Left cardiac atrium (tissue), 4 donors: ENCODE measurements around the gene SNAI3. TPM values are rescaled to one million over a fixed set of nuclear protein-coding genes. Genes with fewer than 3 reads are reported as not detected.

ENCODE experiments used
- ATAC-seq, 2 donors: fragments of 200-7000 bp; cut with Tn5 transposase; one replicate each; pipeline ENCODE4 v1.9.1; 2020; ENCODE audit warnings: mild to moderate bottlenecking in 2 of 2, moderate library complexity in 2 of 2
- DNase-seq: peaks from one replicate; pipeline ENCODE4 v3.0.0-alpha.2; 2020
- intact Hi-C, 2 donors: fragments of 100-400 bp; cut with DNase I; formaldehyde crosslinking; loops; one replicate each; pipeline versions ENCODE4 v1.14.1 to v1.15.1; 2022 to 2023
- total RNA-seq, 2 donors: library from RNA; stranded (reverse); fragmentation: NEBNext Ultra II Directional; extraction: Animal tissue kit (Norgen Biotek cat#: 25700); gene quantifications; one replicate each; pipeline ENCODE4 v1.2.1, GENCODE V29; 2021
- donor health status: DM: no; HTN: yes; CAD: no.
- donor health status: DM: no; HTN: yes; CAD: no; lungs with severe emphysema.
- donor health status: DM: yes; HTN: yes; CAD: no.
- donor health status: Dilated cardiomyopathy.

Gene SNAI3
- total RNA-seq, 2 donors from 2014 or later, result 0.55 to 2.7 TPM

DNA sequence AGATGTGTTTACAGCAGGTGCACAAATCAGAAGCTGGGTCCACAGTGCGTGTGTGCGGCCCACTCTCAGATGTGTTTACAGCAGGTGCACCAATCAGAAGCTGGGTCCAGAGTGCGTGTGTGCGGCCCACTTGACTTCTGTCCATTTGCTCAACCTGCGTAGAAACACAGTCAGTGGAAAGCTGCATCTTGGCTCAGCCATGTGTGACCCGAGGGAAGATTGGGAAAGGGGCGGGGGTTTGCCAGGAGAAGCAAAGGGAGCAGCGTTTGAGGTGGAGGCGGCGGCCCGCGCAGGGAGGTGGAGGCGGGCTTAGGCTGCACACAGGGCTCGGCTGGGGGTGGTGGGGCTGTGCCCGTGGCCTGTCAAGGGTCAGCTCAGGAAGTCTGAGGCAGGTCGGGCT is 24.2 kb upstream of the SNAI3 start:
- intact Hi-C loops, result no loop called here
- no peak for ATAC-seq
- no peak for DNase-seq

DNA sequence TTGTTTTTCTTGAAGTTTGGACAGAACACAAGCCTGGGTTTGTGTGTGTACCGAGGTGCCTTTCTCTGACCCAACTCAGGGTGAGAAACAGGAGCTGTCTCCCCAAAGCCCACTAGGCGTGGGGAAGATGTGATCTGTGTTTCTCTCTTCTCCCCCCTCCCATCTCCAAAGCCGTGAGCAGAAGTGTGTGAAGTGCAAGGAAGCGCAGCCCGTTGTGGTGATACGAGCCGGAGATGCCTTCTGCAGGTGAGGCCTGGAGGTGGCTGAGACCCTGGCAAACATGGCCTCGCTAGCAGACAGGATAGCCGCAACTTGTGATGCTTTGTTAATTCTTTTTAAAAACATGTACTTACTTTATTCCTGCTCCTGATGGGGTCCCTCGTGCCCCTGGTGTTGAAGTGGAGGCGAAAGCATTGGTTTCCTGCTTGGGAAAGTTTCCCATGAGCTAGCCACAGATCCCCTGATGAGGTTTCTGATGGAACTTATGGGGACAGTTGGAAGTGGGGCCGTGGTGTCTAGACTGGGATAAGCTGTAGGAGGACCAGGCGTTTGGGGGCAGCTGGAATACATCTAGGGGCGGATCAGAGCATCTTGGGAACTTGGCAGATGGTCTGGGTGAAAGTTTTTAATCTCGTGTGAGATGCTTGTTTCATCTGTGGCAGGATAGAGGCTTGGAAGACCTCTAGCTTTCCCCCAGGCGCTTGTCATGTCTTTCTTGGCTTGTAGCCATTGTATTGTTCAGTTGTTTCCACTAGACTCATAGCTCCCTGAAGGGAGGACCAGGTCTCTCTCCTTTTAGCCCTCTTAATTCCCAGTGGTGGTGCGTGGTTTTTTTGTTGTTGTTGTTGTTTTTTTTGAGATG is 20.9 kb upstream of the SNAI3 start:
- intact Hi-C loops, result no loop called here
- ATAC-seq (no peak), DNase-seq (no peak)

DNA sequence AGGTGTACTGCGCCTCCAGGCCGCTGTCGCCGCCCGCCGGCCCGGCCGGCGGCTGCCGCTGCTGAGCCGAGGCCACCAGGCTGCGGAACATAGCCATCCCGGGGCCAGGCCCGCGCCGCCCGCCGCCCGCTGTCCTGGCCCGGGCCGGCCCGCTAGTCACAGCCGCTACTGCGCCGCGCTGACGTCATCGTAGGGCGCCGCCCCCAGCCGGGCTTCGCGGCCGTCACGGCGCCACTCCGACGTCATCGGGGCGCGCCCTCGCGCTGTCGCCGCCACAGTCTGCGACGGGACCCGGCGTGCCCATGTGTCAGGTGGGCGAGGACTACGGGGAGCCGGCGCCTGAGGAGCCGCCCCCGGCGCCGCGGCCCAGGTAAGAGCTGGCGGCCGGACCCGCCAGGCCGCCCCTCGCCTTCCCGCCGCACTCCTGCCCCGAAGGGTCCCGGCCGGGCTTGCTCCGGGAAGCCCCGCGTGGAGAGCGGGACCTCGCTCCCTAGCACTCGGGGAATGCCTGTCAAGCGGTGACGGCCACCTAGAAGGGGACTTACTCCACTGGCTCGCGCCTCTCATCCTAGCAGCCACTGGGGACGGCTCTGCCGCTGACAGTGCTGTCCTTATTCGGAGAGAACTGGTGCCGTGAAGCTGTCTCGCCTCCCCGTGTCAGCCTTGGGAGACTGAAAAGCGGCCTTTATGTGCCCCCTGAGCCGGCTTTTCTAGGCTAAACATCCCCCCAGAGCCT is 20.1 kb upstream of the SNAI3 start, which contains the start of the genes CTU2 and RNF166:
CTU2 (plus strand) TSS at position 275 of the 736 bp plus-strand sequence; CDS start at position 303, 28 bp downstream.
RNF166 (minus strand) TSS at position 180 of the 736 bp plus-strand sequence; CDS start at position 97, 83 bp downstream.
- ATAC-seq, result peak; percentile 82 to 90
- DNase-seq, result peak; percentile 95
- intact Hi-C loops, result no loop called here

DNA sequence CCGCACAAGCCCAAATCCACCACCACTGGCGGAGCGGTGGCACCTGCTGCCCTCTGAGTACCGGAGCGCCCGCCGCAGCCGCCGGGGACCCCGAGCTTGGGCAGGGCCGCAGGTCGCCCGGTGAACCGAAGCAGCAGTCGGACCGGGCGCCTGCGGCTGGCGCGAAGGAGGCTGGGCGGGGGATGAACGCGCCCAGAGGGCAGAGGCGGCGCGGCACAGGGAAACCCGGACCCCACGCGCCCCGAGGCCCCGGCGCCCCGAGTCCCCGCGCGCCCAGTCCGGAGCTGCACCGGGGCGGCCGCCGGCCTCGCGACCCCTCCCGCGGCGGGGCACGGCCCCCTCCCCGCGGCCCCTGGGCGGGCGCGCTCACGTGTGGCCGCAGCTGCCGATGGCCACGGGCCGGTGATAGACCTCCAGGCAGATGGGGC is 19.5 kb upstream of the SNAI3 start:
- intact Hi-C loops, result no loop called here
- peak; percentile 4 to 20 for ATAC-seq
- no peak for DNase-seq

DNA sequence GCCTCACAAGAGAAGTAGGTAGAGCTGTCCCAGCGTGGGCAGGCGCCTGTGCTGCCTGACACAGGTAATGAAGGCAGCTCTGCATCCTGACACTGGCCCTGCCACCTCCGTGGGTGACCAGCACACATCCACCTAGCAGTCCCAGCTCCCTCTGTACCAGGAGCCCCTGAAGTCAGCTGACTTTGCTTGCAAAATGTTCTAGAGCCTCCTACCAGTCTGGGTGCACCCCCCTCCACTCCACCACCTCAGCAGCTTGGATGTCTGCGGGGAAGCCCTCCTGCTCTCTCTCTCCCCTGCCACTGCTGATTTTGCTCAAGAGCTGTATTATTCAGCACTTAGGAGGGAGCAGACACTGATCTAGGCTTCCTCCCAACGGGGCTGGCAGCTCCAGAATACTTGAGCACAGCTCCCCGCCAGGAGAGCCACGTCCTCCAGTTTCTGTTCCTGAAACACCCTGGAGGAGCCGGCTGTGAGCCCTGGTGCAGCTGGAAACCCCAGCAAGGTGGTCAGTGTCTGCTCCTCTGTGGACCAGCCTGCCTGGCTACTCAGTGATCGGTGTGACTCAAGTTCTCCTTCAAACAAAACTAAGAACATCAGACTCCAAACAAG is 18.9 kb upstream of the SNAI3 start:
- DNase-seq (no peak), ATAC-seq (no peak)
- intact Hi-C loops, result no loop called here

DNA sequence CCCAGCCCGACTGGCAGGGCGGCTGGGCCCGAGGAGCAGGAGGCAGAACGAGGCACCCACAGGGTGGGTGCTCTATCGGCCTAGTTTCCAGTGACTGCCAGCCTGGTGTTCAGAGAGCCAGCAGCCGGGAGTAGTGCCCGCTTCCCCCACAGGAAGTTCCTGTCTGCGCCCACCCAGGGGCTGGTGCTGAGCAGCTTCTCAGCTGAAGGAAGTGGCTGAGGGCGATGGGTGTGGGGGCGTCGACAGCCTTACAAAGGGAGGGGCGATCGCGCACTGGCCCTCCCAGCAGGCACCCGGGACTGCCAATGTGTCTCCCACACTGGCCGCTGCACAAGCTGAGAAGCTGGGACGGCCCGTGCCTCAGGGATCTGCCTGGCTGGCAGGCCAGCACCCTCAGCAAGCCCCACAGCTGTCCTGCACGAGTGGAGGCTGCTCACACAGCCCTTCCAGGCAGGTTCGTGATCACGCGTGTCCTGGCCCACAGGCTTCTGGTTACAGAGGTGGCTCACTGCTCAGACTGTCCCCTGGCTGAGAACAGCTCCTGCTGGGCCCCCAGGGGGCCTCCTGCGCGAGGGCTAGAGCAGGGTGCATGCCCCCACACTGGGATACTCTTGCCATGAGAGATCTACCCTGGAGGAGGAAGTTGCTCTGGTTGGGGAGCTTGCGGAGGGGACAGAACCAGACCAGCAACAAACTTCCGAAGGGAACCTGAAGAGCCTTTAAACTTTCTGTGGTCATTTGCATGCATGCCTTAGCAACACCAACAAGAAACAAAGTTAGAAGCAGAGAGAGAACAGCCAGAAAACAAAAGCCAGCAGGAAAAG is 17.4 kb upstream of the SNAI3 start:
- ATAC-seq (peak in 1 of 2 donors; percentile 1), DNase-seq (no peak)
- intact Hi-C loops, result no loop called here

DNA sequence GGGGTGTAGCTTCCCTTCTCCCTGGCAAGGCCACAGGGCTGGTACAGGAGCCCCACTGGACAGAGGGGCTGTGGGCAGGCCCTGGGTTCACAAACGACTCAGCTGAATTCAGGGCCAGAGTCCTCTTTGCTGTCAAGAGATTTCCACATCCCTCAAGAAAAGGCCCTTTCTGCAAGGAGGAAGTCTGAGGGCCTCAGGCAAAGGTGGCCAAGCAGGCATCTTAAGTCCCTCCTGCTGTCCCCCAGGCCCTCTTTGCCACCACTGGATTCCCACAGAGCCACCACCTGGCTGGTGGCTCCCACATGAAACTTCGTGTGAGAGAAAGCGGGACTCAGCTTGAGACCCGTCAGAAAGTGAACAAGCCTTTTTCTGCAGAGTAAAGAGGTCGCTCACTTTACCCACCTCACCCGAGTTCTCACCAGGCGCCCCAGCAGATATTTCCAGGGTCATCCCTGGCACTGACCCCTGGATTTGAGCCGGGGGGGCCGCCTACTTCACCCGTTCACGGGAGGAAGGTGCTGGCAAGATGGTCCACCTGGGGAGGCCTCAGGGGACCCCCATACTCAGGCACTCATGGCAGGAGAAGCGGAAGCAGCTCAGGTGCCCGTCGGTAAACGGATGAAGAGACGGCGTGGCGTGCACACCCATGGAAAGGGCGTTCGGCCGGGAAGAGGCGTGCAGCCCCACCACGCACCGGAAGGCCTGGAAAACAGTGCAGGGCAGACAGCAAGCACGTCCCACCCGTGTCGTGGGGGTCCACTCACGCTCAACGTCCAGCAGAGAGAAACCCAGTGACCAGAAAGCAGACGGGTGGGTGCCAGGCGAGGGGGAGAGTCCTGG is 16.3 kb upstream of the SNAI3 start:
- intact Hi-C loops, result no loop called here
- DNase-seq (no peak), ATAC-seq (no peak)

DNA sequence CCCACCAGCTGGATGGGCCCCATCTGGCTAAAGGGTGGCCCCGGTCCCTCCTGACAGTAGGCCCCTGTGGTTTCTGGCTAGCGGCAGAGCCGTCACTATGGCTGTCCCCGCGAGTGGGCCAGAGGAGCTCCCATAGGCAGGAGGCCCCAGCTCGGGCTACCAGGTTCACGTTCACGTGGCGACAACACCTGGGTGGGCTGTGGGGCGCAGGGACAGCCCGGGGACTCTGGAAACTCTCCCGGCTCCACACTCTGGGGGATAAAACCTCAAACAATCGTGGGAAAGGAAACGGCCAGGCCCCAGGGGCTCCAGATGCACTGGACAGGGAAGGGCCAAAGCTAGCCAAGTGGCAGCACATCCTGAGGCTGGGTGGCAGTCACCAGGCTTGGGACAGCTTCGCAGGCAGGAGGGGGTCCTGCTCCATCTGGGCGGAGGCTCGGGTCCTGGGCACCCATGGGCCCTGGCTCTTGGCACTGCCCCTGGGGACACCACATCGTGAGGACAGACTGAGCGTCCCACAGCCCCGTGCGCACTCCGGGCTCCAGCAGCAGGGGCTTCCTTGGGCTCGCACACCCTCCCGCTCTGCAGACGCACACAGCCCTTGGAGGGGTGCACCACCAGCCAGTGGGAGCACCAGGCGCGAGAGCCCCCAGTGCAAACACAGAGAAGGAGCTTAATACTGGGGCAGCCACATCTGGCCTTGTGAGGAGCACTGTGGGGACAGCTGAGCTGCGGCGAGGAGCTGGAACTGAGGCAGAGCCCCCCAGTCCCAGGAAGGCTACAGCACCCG is 15.5 kb upstream of the SNAI3 start:
- DNase-seq, result no peak

DNA sequence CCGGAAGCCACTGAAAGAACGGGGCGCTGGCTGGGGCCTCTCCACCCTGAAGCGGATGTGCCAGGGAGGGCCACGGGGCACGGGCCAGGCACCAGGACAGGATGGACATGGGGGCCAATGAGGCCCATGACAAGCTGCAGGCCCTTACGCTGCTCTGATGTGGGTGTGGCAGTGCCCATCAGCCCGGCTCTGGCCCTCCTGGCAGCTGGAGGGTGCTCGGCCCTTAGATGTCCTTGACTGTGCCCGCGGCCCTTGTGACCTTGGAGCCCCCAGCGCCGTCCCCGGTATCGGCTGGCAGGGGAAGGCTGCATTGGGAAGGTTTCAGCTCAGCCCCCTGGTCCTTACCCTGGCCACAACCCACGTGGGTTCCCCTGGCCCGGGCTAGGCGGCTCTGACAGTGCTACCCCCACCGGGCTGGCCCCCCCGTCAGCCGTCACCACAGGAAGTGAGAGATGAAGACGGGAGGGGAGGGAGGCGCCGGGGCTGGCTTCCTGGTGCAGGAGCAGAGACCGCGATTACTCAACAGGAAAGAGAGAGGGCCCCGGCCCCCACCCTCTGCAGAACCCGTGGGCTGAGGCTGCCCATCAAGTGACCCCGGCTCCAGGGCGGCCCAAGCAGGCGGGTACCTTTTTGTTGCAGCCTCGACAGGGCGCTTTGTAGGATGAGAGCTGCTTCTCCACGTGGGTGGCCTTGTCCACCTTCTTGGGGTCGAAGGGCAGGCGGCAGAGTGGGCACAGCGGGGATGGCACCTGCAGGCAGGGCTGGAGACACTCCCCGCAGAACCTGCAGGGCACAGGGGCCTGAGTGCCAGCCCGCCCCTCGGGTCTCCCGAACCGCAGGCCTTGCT is 14.6 kb upstream of the SNAI3 start:
- intact Hi-C loops, result no loop called here
- ATAC-seq, result peak; percentile 77 to 79

More for the DNA sequence above, 15.5 kb upstream of the SNAI3 start:
- intact Hi-C loops, result no loop called here
- no peak for ATAC-seq

DNA sequence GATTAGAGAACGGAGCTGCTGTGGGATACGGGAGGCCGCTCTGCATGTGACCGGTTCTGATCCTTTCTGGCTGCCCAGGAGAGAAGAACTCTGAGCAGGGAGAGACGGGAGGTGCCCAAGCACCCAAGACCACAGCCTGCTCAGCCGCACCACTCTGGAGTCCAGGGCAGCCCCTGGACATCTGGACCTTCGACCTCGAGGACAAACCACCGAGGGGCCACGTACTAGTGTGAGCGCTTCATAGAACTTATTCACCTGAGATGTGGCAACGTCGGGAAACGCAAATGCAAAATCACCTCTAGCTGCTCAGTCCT is 14.0 kb upstream of the SNAI3 start:
- intact Hi-C loops, result no loop called here
- ATAC-seq (no peak), DNase-seq (no peak)

More for the DNA sequence above, 14.6 kb upstream of the SNAI3 start:
- DNase-seq, result peak; percentile 94

DNA sequence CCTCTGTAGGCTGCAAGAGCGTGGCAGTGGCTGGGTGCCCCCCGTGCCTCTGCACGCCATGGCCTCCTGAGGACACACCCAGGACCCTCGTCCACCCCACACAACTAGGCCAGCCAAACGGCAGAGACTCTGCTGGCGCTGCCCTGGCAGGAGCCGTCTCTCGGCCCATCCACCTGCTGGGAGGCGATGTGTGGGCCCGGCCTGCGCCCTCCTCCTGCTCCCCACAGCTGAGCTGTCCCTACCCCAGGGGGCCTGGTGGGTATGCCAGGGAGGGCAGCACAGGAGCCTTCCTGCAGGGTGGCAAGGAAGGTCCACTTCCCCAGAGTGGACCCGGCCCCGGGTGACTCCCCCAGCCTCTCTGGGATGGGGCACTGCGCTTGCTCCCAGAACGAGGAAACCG is 12.9 kb upstream of the SNAI3 start:
- no peak for ATAC-seq
- no peak for DNase-seq
- intact Hi-C loops, result no loop called here

DNA sequence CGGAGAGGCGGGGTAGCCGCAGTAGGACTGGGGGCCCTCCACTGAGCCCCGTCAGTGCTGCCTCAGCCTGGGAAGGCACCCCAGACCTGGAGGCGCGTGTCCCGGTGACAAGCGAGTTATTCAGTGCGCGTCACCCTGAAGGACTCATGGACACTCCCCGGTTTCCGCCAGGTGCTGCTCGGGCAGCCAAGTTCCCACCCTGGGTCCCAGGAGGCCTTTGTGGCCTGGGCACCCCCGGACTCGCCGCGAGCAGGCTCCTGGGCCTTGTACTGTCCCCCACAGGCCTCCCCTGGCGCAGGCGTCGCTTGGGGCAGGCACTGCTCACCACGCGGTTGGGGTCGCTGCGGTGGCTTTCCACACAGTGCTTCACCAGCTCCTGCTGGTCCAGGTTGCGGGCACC is 12.3 kb upstream of the SNAI3 start:
- DNase-seq (no peak), ATAC-seq (no peak)
- intact Hi-C loops, result no loop called here

DNA sequence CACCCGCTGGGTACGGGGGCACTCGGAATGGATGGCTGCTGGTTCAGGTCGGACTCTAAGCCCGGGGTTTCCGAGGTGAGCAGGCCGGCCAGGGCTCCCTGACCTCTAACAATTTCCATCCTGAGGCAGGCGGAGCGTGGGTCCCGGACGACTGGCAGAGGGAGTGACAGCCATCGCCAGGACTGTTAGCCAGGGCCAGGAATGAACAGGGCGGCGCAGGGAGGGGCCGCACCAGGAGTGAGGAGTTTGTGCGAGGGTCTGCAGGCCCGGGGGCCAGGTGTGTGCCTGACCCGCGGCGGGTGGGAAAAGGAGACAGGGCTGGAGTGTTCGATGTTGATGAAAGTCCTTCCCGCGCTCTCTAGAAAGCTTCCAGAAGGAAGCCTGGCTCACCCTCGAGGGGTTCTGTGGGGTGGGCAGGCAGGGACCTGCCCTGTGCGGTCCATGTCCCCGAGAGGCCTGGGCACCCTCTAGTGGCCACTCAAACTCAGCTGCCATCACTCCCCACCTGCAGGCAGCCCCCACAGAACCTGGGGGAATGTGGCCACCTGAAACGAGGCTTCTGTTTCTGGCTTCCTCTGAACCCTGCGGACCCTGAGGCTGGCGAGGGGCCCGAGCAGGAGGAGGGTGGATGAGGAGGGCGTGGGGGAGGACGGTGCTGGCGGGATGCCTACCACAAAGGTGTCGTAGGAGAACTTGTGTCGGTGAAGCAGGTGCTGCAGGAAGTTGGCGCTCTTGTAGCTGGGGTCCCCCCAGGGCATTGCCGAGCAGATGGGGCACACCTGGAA is 11.7 kb upstream of the SNAI3 start:
- ATAC-seq (no peak), DNase-seq (no peak)
- intact Hi-C loops, result no loop called here

DNA sequence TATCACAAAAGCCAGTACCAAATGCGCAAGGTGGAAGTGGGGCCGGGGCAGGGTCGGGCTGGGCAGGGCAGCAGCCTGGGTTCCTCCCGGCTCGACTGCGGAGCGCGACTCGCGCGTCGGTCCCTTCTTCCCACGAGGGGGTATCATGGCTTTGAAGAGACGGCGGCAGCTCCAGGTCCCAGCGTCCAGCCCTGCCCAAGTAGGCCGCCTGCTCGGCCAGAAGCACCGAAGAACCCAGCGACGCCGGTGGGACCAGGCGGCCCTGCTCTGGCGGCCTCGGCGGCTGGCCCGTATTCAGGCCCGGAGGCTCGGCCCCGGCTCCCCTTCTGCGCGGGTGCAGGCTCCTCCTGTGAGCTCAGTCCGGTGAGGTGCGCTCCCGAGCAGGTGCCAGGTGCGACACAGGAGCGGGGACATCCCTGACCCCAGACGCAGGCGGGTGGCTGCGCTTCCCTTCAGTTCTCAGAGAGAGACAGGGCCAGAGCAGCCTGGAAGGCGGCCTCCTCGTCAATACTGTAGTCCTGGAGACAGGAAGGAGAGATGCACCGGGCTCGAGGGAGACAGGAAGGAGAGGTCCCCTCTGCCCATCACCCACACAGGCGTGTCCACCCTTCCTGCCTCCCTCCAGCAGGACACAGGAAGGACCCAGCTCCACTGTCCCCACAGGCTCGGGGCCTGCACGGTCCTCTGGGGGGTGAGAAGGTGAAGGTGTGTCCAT is 11.0 kb upstream of the SNAI3 start:
- ATAC-seq (no peak), DNase-seq (no peak)
- intact Hi-C loops, result no loop called here

DNA sequence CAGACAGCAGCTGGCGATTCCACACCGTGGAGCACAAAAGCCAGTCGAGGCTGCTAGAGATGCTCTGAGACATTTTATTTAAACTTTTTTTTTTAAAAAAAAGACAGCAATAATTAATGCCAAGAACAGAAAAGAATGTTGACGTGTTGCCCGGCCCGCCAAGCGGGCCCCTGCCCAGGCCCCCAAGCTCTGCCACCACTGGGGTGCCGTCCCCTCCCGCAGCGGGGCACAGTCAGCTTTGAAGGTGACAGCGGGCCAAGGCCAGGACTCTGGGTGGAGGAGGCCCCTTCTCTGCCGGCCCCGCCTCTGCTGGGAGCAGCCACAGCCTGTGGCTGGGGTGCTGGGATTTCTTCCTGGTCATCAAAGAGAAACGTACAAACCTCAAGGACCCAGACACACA is 10.1 kb upstream of the SNAI3 start:
- ATAC-seq (no peak), DNase-seq (no peak)
- intact Hi-C loops, result no loop called here
